HepG2 (cell line): ENCODE measurements around the gene DUS2. TPM values are rescaled to one million over a fixed set of nuclear protein-coding genes. Genes with fewer than 3 reads are reported as not detected.

Experiments used
- BRCA1 ChIP-seq: sonication (generic); formaldehyde crosslinking; IDR thresholded peaks from 2 replicates; pipeline ENCODE4 v1.4.0; 2020; ENCODE audit warnings: missing genetic modification reagents
- BRD4 ChIP-seq: sonication (generic); formaldehyde crosslinking; IDR thresholded peaks from 2 replicates; pipeline ENCODE4 v1.4.0; 2020; ENCODE audit warnings: missing genetic modification reagents
- CEBPB ChIP-seq: IDR thresholded peaks from 2 replicates; pipeline ENCODE4 v1.6.1; 2011; ENCODE audit warnings: low read depth, low read length, improper control_type of control experiment, borderline replicate concordance
- CENPX ChIP-seq: sonication (generic); formaldehyde crosslinking; IDR thresholded peaks from 2 replicates; pipeline ENCODE4 v1.9.0; 2021; ENCODE audit warnings: mild to moderate bottlenecking, missing genetic modification reagents, moderate library complexity
- E2F5 ChIP-seq: sonication (generic); formaldehyde crosslinking; conservative IDR thresholded peaks from 2 replicates; pipeline ENCODE4 v1.4.0; 2020; ENCODE audit warnings: missing genetic modification reagents
- GTF3A ChIP-seq: sonication (generic); formaldehyde crosslinking; conservative IDR thresholded peaks from 2 replicates; pipeline ENCODE4 v1.4.0; 2020; ENCODE audit warnings: mild to moderate bottlenecking, missing genetic modification reagents
- HDAC1 ChIP-seq: sonication (generic); formaldehyde crosslinking; IDR thresholded peaks from 2 replicates; pipeline ENCODE4 v1.5.1; 2020; ENCODE audit warnings: mild to moderate bottlenecking, missing genetic modification reagents
- HES4 ChIP-seq: sonication (generic); formaldehyde crosslinking; IDR thresholded peaks from 2 replicates; pipeline ENCODE4 v1.9.0; 2021; ENCODE audit warnings: mild to moderate bottlenecking, missing genetic modification reagents, borderline replicate concordance
- IRF2 ChIP-seq: IDR thresholded peaks from 2 replicates; pipeline ENCODE4 v1.6.1; 2018; ENCODE audit warnings: missing genetic modification reagents, missing compliant biosample characterization
- KAT7 ChIP-seq: IDR thresholded peaks from 2 replicates; pipeline ENCODE4 v1.6.1; 2018; ENCODE audit warnings: borderline replicate concordance, missing compliant biosample characterization
- KDM4B ChIP-seq: sonication (generic); formaldehyde crosslinking; IDR thresholded peaks from 2 replicates; pipeline ENCODE4 v1.4.0; 2020; ENCODE audit warnings: missing genetic modification reagents
- KLF11 ChIP-seq: IDR thresholded peaks from 2 replicates; pipeline ENCODE4 v1.6.1; 2016; ENCODE audit warnings: missing compliant biosample characterization
- LBX2 ChIP-seq: sonication (generic); formaldehyde crosslinking; IDR thresholded peaks from 2 replicates; pipeline ENCODE4 v1.5.0; 2020; ENCODE audit warnings: missing genetic modification reagents, mild to moderate bottlenecking, borderline replicate concordance
- MED8 ChIP-seq: sonication (generic); formaldehyde crosslinking; IDR thresholded peaks from 2 replicates; pipeline ENCODE4 v1.8.1; 2023; ENCODE audit warnings: mild to moderate bottlenecking, missing genetic modification reagents; ENCODE audit not compliant: insufficient replicate concordance
- NFRKB ChIP-seq: fragments of 450-650 bp; IDR thresholded peaks from 2 replicates; pipeline ENCODE4 v1.6.1; 2017
- PRDM10 ChIP-seq: sonication (generic); formaldehyde crosslinking; IDR thresholded peaks from 2 replicates; pipeline ENCODE4 v1.4.0; 2020; ENCODE audit warnings: low read depth, missing genetic modification reagents
- RELA ChIP-seq: sonication (generic); formaldehyde crosslinking; IDR thresholded peaks from 2 replicates; pipeline ENCODE4 v1.4.0; 2020; ENCODE audit warnings: missing genetic modification reagents
- SNAI1 ChIP-seq: sonication (generic); formaldehyde crosslinking; IDR thresholded peaks from 2 replicates; pipeline ENCODE4 v1.5.0; 2020; ENCODE audit warnings: mild to moderate bottlenecking, missing genetic modification reagents, borderline replicate concordance
- TEAD2 ChIP-seq: sonication (generic); formaldehyde crosslinking; IDR thresholded peaks from 2 replicates; pipeline ENCODE4 v1.9.0; 2021; ENCODE audit warnings: missing genetic modification reagents
- ZMYM3 ChIP-seq: sonication (generic); formaldehyde crosslinking; IDR thresholded peaks from 2 replicates; pipeline ENCODE4 v1.5.1; 2020; ENCODE audit warnings: mild to moderate bottlenecking, missing genetic modification reagents
- ZNF264 ChIP-seq: sonication (generic); formaldehyde crosslinking; IDR thresholded peaks from 2 replicates; pipeline ENCODE4 v1.4.0; 2020; ENCODE audit warnings: missing genetic modification reagents
- ZNF296 ChIP-seq: sonication (generic); formaldehyde crosslinking; conservative IDR thresholded peaks from 2 replicates; pipeline ENCODE4 v1.5.0; 2020; ENCODE audit warnings: mild to moderate bottlenecking, missing genetic modification reagents
- ZNF549 ChIP-seq: sonication (generic); formaldehyde crosslinking; IDR thresholded peaks from 2 replicates; pipeline ENCODE4 v1.5.0; 2020; ENCODE audit warnings: missing genetic modification reagents
- ZNF773 ChIP-seq: sonication (generic); formaldehyde crosslinking; IDR thresholded peaks from 2 replicates; pipeline ENCODE4 v1.4.0; 2020; ENCODE audit warnings: missing genetic modification reagents, borderline replicate concordance
- ZNF780A ChIP-seq: sonication (generic); formaldehyde crosslinking; IDR thresholded peaks from 2 replicates; pipeline ENCODE4 v1.8.0; 2022; ENCODE audit warnings: mild to moderate bottlenecking, missing genetic modification reagents, moderate library complexity
- polyA plus RNA-seq, 8 experiments: library from polyadenylated mRNA; depleted of rRNA in 3 of 8; stranded (reverse) in 7 of 8; unstranded in 1 of 8; fragments of >200 nt; fragmentation: Illumina TruSeq in 4 of 8; extraction: Trizol in 4 of 8; gene quantifications; 2 replicates each; pipeline versions ENCODE4 v1.2.1 to v1.2.3, GENCODE V29; 2011 to 2016; ENCODE audit warnings: low read depth in 4 of 8, missing spikeins in 1 of 8, mixed read lengths in 1 of 8; ENCODE audit not compliant: insufficient read depth in 1 of 8
- total RNA-seq, 5 experiments: library from RNA; depleted of rRNA; stranded (reverse); fragments of >200 nt; fragmentation: Illumina TruSeq; extraction: Trizol; gene quantifications; 2 replicates each; pipeline ENCODE4 v1.2.3, GENCODE V29; 2016; ENCODE audit warnings: low read depth in 1 of 5

The DUS2 gene
- total and polyA plus RNA-seq, 2 of the 13 experiments (the other 11 are each of a cell fraction or from before 2014, with no cell fraction given), result 17.8 to 25.1 TPM

GRCh38 chr16:68079626-68080344, 56.7 kb downstream of the DUS2 start (continued):
- TF ChIP-seq ZNF773 (CRISPR knock-in tag) (no peak), PRDM10 (CRISPR knock-in tag) (peak; percentile 71), ZNF296 (CRISPR knock-in tag) (no peak), LBX2 (0 out of 2 replicates have a peak, but pooled peaks have one; percentile 4), GTF3A (CRISPR knock-in tag) (no peak), NFRKB (no peak), ZMYM3 (CRISPR knock-in tag) (peak; percentile 96), HDAC1 (CRISPR knock-in tag) (peak; percentile 88), ZNF264 (CRISPR knock-in tag) (peak; percentile 93), CENPX (CRISPR knock-in tag) (no peak), CEBPB (peak; percentile 17; the same call in 1 of the 2 replicates), RELA (CRISPR knock-in tag) (peak; percentile 84), ZNF549 (no peak), KDM4B (peak; percentile 68), BRD4 (CRISPR knock-in tag) (peak; percentile 96), TEAD2 (CRISPR knock-in tag) (0 out of 2 replicates have a peak, but pooled peaks have one; percentile 48), KAT7 (no peak; the same call in 1 of the 2 replicates), MED8 (CRISPR knock-in tag) (peak; percentile 89), IRF2 (peak; percentile 96), KLF11 (CRISPR knock-in tag) (peak; percentile 75; the same call in 1 of the 2 replicates), E2F5 (0 out of 2 replicates have a peak, but pooled peaks have one; percentile 31), HES4 (CRISPR knock-in tag) (no peak), SNAI1 (CRISPR knock-in tag) (no peak), ZNF780A (0 out of 2 replicates have a peak, but pooled peaks have one; percentile 76), BRCA1 (peak; percentile 82; the same call in 1 of the 2 replicates)
